ENCODE results near the gene JAZF1.

The JAZF1 gene

DNA sequence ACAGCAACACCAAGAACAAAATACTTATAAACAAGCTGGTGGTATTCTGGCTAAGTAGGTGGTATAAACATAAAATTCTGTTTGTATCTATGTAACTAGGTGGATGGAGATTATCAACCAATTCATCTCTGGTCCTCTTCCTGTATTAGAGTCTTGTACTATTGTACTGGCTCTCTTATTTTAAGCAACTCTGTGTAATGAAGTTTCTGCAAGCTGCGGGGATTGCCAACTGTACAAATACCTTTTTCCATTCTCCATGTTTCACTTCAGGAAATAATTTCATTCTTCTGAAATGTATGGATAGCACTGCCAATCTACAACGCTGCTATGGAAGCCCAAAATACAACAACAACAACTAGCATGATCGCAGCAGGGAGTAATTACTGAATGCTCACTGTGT lies 44.8 kb downstream of the JAZF1 start:
- no peak for ATAC-seq
- TF ChIP-seq ZNF565 (CRISPR knock-in tag; conservative IDR thresholded peaks at IDR 0.05; ENCODE audit: low read depth), result no peak
- TF ChIP-seq ZFP3 (CRISPR knock-in tag; IDR thresholded peaks at IDR 0.05), result no peak
- TF ChIP-seq PPARA (CRISPR knock-in tag; IDR thresholded peaks at IDR 0.05; ENCODE audit: borderline replicate concordance), result no peak
- TF ChIP-seq ZNF8 (CRISPR knock-in tag; IDR thresholded peaks at IDR 0.05), result no peak
- TF ChIP-seq ZNF70 (CRISPR knock-in tag; IDR thresholded peaks at IDR 0.05), result no peak
- no peak for TF ChIP-seq GLIS3 (CRISPR knock-in tag; IDR thresholded peaks at IDR 0.05)
- TF ChIP-seq ISL1 (CRISPR knock-in tag; IDR thresholded peaks at IDR 0.05), result no peak
- TF ChIP-seq TCF4 (CRISPR knock-in tag; IDR thresholded peaks at IDR 0.05; ENCODE audit: borderline replicate concordance), result no peak
- no peak for TF ChIP-seq BACH2 (CRISPR knock-in tag; IDR thresholded peaks at IDR 0.05; ENCODE audit: borderline replicate concordance)
- TF ChIP-seq, protein P1, sequence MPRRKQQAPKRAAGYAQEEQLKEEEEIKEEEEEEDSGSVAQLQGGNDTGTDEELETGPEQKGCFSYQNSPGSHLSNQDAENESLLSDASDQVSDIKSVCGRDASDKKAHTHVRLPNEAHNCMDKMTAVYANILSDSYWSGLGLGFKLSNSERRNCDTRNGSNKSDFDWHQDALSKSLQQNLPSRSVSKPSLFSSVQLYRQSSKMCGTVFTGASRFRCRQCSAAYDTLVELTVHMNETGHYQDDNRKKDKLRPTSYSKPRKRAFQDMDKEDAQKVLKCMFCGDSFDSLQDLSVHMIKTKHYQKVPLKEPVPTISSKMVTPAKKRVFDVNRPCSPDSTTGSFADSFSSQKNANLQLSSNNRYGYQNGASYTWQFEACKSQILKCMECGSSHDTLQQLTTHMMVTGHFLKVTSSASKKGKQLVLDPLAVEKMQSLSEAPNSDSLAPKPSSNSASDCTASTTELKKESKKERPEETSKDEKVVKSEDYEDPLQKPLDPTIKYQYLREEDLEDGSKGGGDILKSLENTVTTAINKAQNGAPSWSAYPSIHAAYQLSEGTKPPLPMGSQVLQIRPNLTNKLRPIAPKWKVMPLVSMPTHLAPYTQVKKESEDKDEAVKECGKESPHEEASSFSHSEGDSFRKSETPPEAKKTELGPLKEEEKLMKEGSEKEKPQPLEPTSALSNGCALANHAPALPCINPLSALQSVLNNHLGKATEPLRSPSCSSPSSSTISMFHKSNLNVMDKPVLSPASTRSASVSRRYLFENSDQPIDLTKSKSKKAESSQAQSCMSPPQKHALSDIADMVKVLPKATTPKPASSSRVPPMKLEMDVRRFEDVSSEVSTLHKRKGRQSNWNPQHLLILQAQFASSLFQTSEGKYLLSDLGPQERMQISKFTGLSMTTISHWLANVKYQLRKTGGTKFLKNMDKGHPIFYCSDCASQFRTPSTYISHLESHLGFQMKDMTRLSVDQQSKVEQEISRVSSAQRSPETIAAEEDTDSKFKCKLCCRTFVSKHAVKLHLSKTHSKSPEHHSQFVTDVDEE (CRISPR knock-in tag; IDR thresholded peaks at IDR 0.05), result no peak

DNA sequence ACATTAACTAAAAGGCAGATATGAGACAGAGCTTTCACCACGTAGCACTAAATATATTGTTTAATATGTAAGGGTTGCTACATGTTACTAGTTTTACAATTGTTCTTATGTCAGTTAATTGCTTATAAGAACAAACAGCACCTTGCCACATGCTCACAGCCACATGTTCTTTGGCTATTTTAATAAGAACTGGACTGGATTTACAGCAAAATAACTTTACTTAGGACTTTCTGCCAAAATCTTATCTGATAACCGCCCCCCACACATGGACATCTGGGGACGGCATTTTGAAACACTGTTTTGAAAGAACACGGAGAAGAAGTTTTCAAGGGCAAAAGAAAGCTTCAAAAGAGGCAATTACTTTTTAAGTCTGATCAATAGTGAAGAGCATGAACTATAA lies 45.3 kb downstream of the JAZF1 start:
- ATAC-seq, result no peak

DNA sequence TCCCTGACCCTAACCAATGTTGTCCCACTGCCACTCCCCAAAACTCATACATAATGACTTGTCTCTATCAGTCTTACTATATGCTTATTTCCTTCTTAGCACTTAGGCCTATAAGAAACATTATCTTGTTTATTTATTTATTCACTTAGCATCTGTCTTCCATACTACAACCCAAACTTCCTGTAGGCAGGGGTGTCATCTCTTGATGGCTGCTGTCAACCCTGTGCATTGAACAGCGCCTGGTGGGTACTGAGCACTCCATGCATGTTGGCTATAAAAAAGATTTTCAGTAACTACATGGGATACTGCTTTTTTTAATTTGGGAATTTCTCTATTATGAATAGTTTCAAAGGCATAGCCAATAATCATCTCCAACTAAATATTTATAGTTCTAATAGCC lies 46.7 kb downstream of the JAZF1 start:
- TF ChIP-seq ZNF565 (CRISPR knock-in tag; conservative IDR thresholded peaks at IDR 0.05; ENCODE audit: low read depth) (no peak), BACH2 (CRISPR knock-in tag; IDR thresholded peaks at IDR 0.05; ENCODE audit: borderline replicate concordance) (no peak), ZFP30 (CRISPR knock-in tag; IDR thresholded peaks at IDR 0.05) (no peak), OSR1 (CRISPR knock-in tag; IDR thresholded peaks at IDR 0.05) (no peak)
- ATAC-seq, result no peak

More for the DNA sequence above, 45.3 kb downstream of the JAZF1 start:
- TF ChIP-seq ZNF70 (CRISPR knock-in tag; IDR thresholded peaks at IDR 0.05), result no peak
- TF ChIP-seq, protein P1 (CRISPR knock-in tag; IDR thresholded peaks at IDR 0.05), result no peak
- no peak for TF ChIP-seq RARB (CRISPR knock-in tag; IDR thresholded peaks at IDR 0.05)
- TF ChIP-seq ZC3H10 (CRISPR knock-in tag; IDR thresholded peaks at IDR 0.05), result no peak
- no peak for TF ChIP-seq ZFP3 (CRISPR knock-in tag; IDR thresholded peaks at IDR 0.05)
- TF ChIP-seq GLIS3 (CRISPR knock-in tag; IDR thresholded peaks at IDR 0.05), result no peak
- TF ChIP-seq PPARA (CRISPR knock-in tag; IDR thresholded peaks at IDR 0.05; ENCODE audit: borderline replicate concordance), result no peak
- TF ChIP-seq ZNF8 (CRISPR knock-in tag; IDR thresholded peaks at IDR 0.05), result no peak
- no peak for TF ChIP-seq SNAI2 (CRISPR knock-in tag; IDR thresholded peaks at IDR 0.05)
- TF ChIP-seq ZFP30 (CRISPR knock-in tag; IDR thresholded peaks at IDR 0.05), result no peak
- TF ChIP-seq, protein P2, sequence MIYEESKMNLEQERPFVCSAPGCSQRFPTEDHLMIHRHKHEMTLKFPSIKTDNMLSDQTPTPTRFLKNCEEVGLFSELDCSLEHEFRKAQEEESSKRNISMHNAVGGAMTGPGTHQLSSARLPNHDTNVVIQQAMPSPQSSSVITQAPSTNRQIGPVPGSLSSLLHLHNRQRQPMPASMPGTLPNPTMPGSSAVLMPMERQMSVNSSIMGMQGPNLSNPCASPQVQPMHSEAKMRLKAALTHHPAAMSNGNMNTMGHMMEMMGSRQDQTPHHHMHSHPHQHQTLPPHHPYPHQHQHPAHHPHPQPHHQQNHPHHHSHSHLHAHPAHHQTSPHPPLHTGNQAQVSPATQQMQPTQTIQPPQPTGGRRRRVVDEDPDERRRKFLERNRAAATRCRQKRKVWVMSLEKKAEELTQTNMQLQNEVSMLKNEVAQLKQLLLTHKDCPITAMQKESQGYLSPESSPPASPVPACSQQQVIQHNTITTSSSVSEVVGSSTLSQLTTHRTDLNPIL (CRISPR knock-in tag; IDR thresholded peaks at IDR 0.05; ENCODE audit: low read depth), result no peak
- TF ChIP-seq ISL1 (CRISPR knock-in tag; IDR thresholded peaks at IDR 0.05), result no peak
- TF ChIP-seq OSR1 (CRISPR knock-in tag; IDR thresholded peaks at IDR 0.05), result no peak
- TF ChIP-seq TOX (CRISPR knock-in tag; IDR thresholded peaks at IDR 0.05; ENCODE audit: borderline replicate concordance), result no peak
- TF ChIP-seq CSDC2 (CRISPR knock-in tag; IDR thresholded peaks at IDR 0.05), result no peak

DNA sequence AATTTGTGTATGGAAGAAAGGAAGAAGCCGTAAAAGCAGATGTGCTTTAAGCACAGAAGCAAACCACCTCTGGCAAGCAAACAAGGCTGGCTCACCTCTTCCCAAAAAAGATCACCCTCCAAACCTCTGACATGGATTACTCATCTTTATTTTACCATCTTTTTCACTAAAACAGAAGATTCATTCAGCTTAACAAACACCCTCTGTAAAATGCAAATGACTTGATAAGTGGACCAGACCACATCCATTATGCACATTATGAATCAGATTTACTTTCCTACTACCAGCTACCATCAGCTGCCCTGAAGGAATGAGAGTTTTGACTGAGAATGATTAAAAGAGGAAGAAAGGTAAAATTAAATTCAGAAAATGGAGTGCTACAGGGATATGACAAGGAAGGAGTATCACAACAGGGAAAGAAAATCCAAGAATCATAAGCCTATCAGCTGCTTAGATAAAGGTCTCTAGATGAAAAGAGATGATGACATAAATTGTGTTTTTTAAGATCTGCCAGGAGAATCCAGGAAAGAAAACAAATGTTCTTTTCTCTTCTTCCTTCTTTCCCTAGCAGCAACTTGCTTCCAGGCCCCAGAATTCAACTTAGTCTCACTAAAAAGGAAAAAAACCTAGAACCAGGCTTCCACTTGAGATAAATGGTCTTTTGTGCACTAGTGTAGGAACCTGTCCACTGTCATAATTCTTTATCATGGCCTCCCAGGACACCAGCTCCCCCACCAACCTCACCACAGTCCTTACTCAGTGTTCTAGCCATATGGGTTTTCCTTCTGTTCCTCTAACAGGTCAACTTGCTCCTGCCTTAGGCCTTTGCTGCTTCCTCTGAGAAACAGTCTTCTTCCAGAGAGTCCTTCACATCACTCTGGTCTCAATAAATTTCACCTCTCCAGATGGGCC lies 47.4 kb downstream of the JAZF1 start:
- TF ChIP-seq TCF4 (CRISPR knock-in tag; IDR thresholded peaks at IDR 0.05; ENCODE audit: borderline replicate concordance) (no peak), ESRRG (CRISPR knock-in tag; IDR thresholded peaks at IDR 0.05) (no peak), ZC3H10 (CRISPR knock-in tag; IDR thresholded peaks at IDR 0.05) (no peak), ARNTL (CRISPR knock-in tag; IDR thresholded peaks at IDR 0.05; ENCODE audit: borderline replicate concordance, low read depth) (no peak), CSDC2 (CRISPR knock-in tag; IDR thresholded peaks at IDR 0.05) (no peak), ZNF565 (CRISPR knock-in tag; conservative IDR thresholded peaks at IDR 0.05; ENCODE audit: low read depth) (no peak), ISL1 (CRISPR knock-in tag; IDR thresholded peaks at IDR 0.05) (no peak), GLIS3 (CRISPR knock-in tag; IDR thresholded peaks at IDR 0.05) (no peak), SNAI2 (CRISPR knock-in tag; IDR thresholded peaks at IDR 0.05) (no peak), ZNF8 (CRISPR knock-in tag; IDR thresholded peaks at IDR 0.05) (no peak), RARB (CRISPR knock-in tag; IDR thresholded peaks at IDR 0.05) (no peak), ZFP3 (CRISPR knock-in tag; IDR thresholded peaks at IDR 0.05) (no peak)
- TF ChIP-seq, protein P3, sequence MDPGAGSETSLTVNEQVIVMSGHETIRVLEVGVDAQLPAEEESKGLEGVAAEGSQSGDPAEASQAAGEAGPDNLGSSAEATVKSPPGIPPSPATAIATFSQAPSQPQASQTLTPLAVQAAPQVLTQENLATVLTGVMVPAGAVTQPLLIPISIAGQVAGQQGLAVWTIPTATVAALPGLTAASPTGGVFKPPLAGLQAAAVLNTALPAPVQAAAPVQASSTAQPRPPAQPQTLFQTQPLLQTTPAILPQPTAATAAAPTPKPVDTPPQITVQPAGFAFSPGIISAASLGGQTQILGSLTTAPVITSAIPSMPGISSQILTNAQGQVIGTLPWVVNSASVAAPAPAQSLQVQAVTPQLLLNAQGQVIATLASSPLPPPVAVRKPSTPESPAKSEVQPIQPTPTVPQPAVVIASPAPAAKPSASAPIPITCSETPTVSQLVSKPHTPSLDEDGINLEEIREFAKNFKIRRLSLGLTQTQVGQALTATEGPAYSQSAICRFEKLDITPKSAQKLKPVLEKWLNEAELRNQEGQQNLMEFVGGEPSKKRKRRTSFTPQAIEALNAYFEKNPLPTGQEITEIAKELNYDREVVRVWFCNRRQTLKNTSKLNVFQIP (CRISPR knock-in tag; IDR thresholded peaks at IDR 0.05; ENCODE audit: borderline replicate concordance, low read depth), result no peak
- TF ChIP-seq, protein P1 (CRISPR knock-in tag; IDR thresholded peaks at IDR 0.05), result no peak
- no peak for ATAC-seq
